Chondrocyte (in vitro differentiated cells): ENCODE measurements around the gene WFDC11. TPM values are rescaled to one million over a fixed set of nuclear protein-coding genes. Genes with fewer than 3 reads are reported as not detected.
"Not testable (repeated sequence)": the region's sequence is repeated elsewhere in the genome, so short reads cannot be mapped to it uniquely, and the experiment has no call there.

Source experiments
- DNase-seq: peaks from one replicate; pipeline ENCODE4 v3.0.0; 2021; ENCODE audit warnings: mixed read lengths, low spot score
- H3K27ac Mint-ChIP-seq: one replicate; pipeline ENCODE4 v1.8.0; 2021; ENCODE audit warnings: mild to moderate bottlenecking, moderate library complexity, mixed read lengths; ENCODE audit not compliant: unreplicated experiment
- H3K27me3 Mint-ChIP-seq: 2 replicates; pipeline ENCODE4 v1.8.0; 2021; ENCODE audit warnings: low read depth, mixed read lengths
- H3K36me3 Mint-ChIP-seq: 2 replicates; pipeline ENCODE4 v1.8.0; 2021; ENCODE audit warnings: low read depth, mixed read lengths
- H3K4me1 Mint-ChIP-seq: 2 replicates; pipeline ENCODE4 v1.8.0; 2021; ENCODE audit warnings: low read depth, mild to moderate bottlenecking, mixed read lengths
- H3K4me3 Mint-ChIP-seq: one replicate; pipeline ENCODE4 v1.8.0; 2021; ENCODE audit warnings: mild to moderate bottlenecking, moderate library complexity, mixed read lengths; ENCODE audit not compliant: unreplicated experiment
- H3K9me3 Mint-ChIP-seq: 2 replicates; pipeline ENCODE4 v1.8.0; 2021; ENCODE audit warnings: low read depth, mixed read lengths
- total RNA-seq: library from RNA; stranded (reverse); gene quantifications from 3 replicates; pipeline ENCODE4 v1.2.1, GENCODE V29; 2021
- TF ChIP-seq, protein P1 (sequence below): fragments of 200-600 bp; sonication (generic); IDR thresholded peaks from 2 replicates; pipeline ENCODE4 v1.5.0; 2021; ENCODE audit warnings: antibody characterized with exemption, mild to moderate bottlenecking, moderate library complexity

WFDC11 gene
- total RNA-seq, 1 donor from 2014 or later: not detected

DNA sequence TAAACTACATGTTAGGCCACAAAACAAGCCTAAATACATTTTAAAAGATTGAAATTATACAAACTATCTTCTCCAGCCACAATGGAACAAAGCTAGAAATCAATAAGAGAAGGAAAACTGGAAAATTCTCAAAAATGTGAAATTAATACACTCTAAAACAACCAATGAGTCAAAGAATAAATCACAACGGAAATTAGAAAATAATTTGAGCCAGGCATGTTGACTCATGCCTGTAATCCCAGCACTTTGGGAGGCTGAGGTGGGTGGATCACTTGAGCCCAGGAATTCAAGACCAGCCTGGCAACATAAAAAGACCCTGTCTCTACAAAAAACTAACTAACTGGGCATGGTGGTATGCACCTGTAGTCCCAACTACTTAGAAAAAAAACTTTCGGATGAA is 25.5 kb upstream of the WFDC11 start:
- no peak overlapping the region for H3K27ac Mint-ChIP-seq
- H3K27me3 Mint-ChIP-seq: no peaks in the 10 kb centered on the region
- no peaks in the 10 kb centered on the region for H3K36me3 Mint-ChIP-seq
- H3K4me3 Mint-ChIP-seq: no peak overlapping the region
- TF ChIP-seq, protein P1, sequence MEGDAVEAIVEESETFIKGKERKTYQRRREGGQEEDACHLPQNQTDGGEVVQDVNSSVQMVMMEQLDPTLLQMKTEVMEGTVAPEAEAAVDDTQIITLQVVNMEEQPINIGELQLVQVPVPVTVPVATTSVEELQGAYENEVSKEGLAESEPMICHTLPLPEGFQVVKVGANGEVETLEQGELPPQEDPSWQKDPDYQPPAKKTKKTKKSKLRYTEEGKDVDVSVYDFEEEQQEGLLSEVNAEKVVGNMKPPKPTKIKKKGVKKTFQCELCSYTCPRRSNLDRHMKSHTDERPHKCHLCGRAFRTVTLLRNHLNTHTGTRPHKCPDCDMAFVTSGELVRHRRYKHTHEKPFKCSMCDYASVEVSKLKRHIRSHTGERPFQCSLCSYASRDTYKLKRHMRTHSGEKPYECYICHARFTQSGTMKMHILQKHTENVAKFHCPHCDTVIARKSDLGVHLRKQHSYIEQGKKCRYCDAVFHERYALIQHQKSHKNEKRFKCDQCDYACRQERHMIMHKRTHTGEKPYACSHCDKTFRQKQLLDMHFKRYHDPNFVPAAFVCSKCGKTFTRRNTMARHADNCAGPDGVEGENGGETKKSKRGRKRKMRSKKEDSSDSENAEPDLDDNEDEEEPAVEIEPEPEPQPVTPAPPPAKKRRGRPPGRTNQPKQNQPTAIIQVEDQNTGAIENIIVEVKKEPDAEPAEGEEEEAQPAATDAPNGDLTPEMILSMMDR: no peak
- no peak for DNase-seq
- peaks cover 6% of the 10 kb centered on the region for H3K9me3 Mint-ChIP-seq
- no peaks in the 10 kb centered on the region for H3K4me1 Mint-ChIP-seq

DNA sequence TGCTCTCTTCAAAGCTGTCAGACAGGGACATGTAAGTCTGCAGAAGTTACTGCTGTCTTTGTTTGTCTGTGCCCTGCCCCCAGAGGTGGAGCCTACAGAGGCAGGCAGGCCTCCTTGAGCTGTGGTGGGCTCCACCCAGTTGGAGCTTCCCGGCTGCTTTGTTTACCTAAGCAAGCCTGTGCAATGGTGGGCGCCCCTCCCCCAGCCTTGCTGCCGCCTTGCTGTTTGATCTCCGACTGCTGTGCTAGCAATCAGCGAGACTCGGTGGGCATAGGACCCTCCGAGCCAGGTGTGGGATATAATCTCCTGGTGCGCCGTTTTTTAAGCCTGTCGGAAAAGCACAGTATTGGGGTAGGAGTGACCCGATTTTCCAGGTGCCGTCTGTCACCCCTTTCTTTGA is 23.3 kb upstream of the WFDC11 start:
- not testable (repeated sequence) for H3K9me3 Mint-ChIP-seq, H3K4me1 Mint-ChIP-seq, H3K4me3 Mint-ChIP-seq, H3K36me3 Mint-ChIP-seq, DNase-seq, H3K27me3 Mint-ChIP-seq, H3K27ac Mint-ChIP-seq

GRCh38 chr20:45685896-45686295 is 15.9 kb upstream of the WFDC11 start:
- Mint-ChIP-seq H3K36me3 (no peaks in the 10 kb centered on the region), H3K27me3 (peaks cover 4% of the 10 kb centered on the region), H3K27ac (no peak overlapping the region), H3K4me3 (no peak overlapping the region), H3K4me1 (no peaks in the 10 kb centered on the region), H3K9me3 (peaks cover 9% of the 10 kb centered on the region)
- DNase-seq: no peak
- TF ChIP-seq, protein P1: no peak

DNA sequence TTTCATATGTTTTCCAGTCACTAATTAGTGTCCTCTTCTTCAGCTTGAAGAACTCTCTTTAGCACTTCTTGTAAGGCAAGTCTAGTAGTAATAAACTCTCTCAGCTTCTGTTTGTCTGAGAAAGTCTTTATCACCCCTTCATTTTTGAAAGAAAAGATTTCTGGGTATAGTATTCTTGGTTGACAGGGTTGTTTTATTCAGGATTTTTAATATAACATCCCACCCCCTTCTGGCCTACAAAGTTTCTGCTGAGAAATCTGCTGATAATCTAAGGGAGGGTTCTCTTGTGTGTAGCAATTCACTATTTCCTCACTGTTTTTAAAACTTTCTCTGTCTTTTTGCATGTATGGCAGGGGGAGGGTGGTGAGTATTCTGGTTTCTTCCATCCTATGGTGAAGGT is 9.6 kb upstream of the WFDC11 start:
- no peak overlapping the region for H3K27ac Mint-ChIP-seq
- H3K36me3 Mint-ChIP-seq: no peaks in the 10 kb centered on the region
- peaks cover 3% of the 10 kb centered on the region for H3K27me3 Mint-ChIP-seq
- peaks cover 28% of the 10 kb centered on the region for H3K9me3 Mint-ChIP-seq
- TF ChIP-seq, protein P1: no peak
- no peaks in the 10 kb centered on the region for H3K4me1 Mint-ChIP-seq
- no peak overlapping the region for H3K4me3 Mint-ChIP-seq
- DNase-seq: no peak

DNA sequence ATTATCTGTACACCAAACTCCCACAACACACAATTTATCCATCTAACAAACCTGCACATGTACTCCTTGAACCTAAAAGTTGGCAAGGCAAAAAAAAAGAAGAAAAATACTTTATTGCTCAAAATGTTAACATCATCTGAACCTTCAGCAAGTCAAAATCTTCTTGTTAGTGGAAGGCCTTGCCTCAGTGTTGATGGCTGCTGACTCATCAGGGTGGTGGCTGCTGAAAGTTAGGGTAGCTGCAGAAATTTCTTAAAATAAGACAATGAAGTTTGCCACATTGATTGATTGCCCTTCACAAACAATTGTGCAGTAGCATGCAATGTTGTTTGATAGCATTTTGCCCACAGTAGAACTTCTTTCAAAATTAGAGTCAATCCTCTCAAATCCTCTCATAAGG is 2.7 kb upstream of the WFDC11 start:
- no peak for DNase-seq
- TF ChIP-seq, protein P1: no peak
- Mint-ChIP-seq H3K36me3 (no peaks in the 10 kb centered on the region), H3K27ac (no peak overlapping the region), H3K4me3 (no peak overlapping the region), H3K9me3 (peaks cover 24% of the 10 kb centered on the region), H3K27me3 (peaks cover 6% of the 10 kb centered on the region), H3K4me1 (no peaks in the 10 kb centered on the region)

DNA sequence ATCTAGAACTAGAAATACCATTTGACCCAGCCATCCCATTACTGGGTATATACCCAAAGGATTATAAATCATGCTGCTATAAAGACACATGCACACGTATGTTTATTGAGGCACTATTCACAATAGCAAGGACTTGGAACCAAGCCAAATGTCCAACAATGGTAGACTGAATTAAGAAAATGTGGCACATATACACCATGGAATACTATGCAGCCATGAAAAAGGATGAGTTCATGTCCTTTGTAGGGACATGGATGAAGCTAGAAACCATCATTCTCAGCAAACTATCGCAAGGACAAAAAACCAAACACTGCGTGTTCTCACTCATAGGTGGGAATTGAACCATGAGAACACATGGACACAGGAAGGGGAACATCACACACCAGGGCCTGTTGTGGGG is 13.0 kb downstream of the WFDC11 start:
- not testable (repeated sequence) for H3K9me3 Mint-ChIP-seq, DNase-seq, H3K4me3 Mint-ChIP-seq, H3K27ac Mint-ChIP-seq, H3K36me3 Mint-ChIP-seq, H3K27me3 Mint-ChIP-seq, H3K4me1 Mint-ChIP-seq

DNA sequence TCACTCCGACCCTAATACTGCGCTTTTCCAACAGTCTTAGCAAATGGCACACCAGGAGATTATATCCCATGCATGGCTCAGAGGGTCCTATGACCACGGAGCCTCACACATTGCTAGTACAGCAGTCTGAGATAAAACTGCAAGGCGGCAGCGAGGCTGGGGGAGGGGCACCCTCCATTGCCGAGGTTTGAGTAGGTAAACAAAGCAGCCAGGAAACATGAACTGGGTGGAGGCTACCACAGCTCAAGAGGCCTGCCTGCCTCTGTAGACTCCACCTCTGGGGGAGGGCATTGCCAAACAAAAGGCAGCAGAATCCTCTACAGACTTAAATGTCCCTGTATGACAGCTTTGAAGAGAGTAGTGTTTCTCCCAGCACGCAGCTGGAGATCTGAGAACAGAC is 18.3 kb downstream of the WFDC11 start:
- H3K27ac Mint-ChIP-seq, DNase-seq, H3K27me3 Mint-ChIP-seq, H3K36me3 Mint-ChIP-seq, H3K9me3 Mint-ChIP-seq, H3K4me1 Mint-ChIP-seq, H3K4me3 Mint-ChIP-seq: not testable (repeated sequence)
